ENCODE results near the gene PHF11.

Gene PHF11

DNA sequence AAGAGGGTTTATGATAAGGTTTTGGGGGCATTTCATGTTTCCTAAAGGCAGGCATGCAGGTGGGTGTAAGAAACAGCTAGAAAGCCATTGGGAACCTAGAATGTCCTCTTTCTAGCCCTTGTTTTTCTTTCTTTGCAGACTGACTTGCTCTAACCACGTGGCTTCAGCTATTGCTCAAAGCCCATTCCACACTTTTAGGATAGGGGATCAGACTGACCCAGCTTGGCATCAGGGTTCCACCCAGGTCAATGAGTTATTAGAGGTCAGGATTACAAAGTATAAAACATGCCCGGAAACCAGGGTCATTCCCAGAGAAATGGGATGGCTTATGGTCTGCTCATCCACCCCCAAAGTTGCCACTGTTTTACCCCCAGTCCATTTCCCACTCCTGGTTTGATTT is 16.8 kb downstream of the PHF11 start:
- TF ChIP-seq, protein P1, sequence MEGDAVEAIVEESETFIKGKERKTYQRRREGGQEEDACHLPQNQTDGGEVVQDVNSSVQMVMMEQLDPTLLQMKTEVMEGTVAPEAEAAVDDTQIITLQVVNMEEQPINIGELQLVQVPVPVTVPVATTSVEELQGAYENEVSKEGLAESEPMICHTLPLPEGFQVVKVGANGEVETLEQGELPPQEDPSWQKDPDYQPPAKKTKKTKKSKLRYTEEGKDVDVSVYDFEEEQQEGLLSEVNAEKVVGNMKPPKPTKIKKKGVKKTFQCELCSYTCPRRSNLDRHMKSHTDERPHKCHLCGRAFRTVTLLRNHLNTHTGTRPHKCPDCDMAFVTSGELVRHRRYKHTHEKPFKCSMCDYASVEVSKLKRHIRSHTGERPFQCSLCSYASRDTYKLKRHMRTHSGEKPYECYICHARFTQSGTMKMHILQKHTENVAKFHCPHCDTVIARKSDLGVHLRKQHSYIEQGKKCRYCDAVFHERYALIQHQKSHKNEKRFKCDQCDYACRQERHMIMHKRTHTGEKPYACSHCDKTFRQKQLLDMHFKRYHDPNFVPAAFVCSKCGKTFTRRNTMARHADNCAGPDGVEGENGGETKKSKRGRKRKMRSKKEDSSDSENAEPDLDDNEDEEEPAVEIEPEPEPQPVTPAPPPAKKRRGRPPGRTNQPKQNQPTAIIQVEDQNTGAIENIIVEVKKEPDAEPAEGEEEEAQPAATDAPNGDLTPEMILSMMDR (IDR thresholded peaks at IDR 0.05; ENCODE audit: extremely low read depth, insufficient read depth, missing control alignments), result no peak
- in situ Hi-C loops (cut with MboI; ENCODE audit: low pct_unique_long_range_greater_than_20kb, low sequenced_read_pairs, unreplicated experiment), result no loop called here
- no peak for DNase-seq (ENCODE audit: low spot score)

DNA sequence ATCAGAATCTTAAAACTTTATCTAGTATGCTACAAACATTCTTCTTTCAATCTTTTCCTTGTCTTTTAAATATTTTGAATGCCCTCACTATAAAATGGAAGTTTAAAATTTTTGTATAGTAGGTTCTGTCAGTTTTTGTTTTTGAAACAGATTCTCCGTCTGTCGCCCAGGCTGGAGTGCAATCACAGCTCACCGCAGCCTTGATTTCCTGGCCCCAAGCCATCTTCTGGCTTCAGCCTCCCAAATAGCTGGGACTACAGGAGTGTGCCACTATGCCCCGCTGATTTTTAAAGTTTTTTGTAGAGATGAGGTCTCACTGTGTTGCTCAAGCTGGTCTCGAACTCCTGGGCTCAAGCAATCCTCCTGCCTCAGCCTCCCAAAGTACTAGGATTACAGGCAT is 20.7 kb downstream of the PHF11 start:
- DNase-seq (ENCODE audit: low spot score), result no peak
- TF ChIP-seq, protein P1 (IDR thresholded peaks at IDR 0.05; ENCODE audit: extremely low read depth, insufficient read depth, missing control alignments), result no peak
- in situ Hi-C loops (cut with MboI; ENCODE audit: low pct_unique_long_range_greater_than_20kb, low sequenced_read_pairs, unreplicated experiment), result no loop called here

DNA sequence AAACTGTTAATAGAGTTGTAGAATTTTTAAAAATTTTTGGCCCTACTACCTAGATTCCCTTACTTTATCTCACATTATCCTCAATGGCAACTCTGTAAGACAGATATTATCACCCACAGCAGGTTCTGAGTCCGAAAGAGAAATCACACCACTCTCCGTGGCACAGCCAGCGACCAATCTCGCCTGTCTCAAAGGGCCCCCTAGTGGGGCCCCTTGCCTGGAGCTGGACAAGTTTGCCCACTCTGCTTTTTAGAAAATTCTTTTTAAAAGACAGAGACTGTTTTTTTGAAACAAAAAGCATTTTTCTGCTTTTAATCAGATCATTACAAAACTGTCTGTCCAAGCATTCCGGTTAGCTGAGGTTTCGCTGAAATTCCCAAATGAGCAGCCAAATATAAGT is 21.7 kb downstream of the PHF11 start:
- no peak for DNase-seq (ENCODE audit: low spot score)
- TF ChIP-seq, protein P1 (IDR thresholded peaks at IDR 0.05; ENCODE audit: extremely low read depth, insufficient read depth, missing control alignments), result no peak
- in situ Hi-C loops (cut with MboI; ENCODE audit: low pct_unique_long_range_greater_than_20kb, low sequenced_read_pairs, unreplicated experiment), result no loop called here

DNA sequence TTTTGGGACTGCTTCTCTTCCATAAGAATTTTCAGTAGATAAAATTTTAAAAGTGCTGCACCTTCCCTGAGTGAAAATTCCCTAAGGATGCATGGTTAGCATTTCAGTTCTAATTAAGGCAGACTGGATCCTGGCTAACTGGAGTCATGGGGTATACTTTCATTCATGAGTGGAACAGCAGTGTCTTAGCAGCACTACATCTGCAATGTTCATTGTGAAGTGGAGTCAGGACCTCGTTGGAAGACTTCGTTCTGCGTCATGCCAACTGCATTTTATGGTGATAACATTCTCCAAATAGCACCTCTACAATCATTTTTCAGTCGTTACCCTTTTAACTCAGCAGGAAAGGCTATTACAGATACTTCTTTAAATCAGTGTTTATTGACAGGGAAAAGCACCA is 25.5 kb downstream of the PHF11 start:
- in situ Hi-C loops (cut with MboI; ENCODE audit: low pct_unique_long_range_greater_than_20kb, low sequenced_read_pairs, unreplicated experiment), result no loop called here
- no peak for DNase-seq (ENCODE audit: low spot score)
- TF ChIP-seq, protein P1 (IDR thresholded peaks at IDR 0.05; ENCODE audit: extremely low read depth, insufficient read depth, missing control alignments), result no peak

DNA sequence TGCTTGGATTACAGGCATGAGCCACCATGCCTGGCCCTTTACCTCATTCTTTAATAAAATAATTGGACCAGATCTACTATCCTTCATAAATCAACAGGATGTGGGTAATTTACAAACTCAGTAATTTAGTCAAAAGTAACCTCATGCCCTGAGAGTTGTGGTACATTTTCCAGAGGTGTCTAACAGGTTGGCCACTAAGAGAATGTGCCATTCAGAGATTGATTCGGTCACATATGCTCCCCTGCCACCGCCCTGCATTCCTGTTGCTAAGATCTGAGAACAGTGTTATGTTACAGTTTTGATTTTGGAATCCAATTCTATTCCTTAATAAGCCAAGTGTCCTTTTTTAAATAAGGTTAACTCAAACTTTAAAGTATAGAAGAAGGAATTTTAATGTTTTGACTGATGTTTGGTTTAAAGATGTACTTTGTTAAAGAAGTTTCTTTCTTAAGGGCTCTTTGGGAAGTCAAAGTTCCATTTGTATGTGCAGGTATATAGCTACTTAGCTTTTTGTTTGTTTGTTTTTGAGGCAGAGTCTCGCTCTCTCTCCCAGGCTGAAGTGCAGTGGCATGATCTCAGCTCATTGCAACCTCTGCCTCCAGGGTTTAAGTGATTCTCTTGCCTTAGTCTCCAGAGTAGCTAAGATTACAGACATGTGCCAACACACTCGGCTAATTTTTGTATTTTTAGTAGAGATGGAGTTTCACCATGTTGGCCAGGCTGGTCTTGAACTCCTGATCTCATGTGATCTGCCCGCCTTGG is 29.2 kb downstream of the PHF11 start:
- TF ChIP-seq, protein P1 (IDR thresholded peaks at IDR 0.05; ENCODE audit: extremely low read depth, insufficient read depth, missing control alignments), result no peak
- DNase-seq (ENCODE audit: low spot score), result no peak
- in situ Hi-C loops (cut with MboI; ENCODE audit: low pct_unique_long_range_greater_than_20kb, low sequenced_read_pairs, unreplicated experiment), result no loop called here

DNA sequence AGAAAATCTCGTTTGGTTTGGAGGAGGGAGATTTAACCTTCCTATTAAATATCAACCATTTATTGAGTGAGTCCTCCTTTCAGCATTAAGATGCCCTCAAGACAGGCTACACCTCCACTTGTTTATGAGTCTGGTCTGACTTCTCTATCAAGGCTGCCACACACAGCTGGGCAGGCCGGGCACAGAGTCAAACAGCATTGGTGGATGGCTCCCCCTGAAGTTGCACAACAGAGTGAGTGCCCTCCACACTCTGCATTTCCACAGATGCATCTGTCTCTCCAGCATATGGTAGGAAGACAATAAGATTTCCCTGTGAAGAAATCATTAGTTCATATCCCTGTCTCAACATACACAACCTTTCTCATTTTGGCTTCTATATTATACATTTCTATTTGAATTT is 31.4 kb downstream of the PHF11 start:
- in situ Hi-C loops (cut with MboI; ENCODE audit: low pct_unique_long_range_greater_than_20kb, low sequenced_read_pairs, unreplicated experiment), result no loop called here
- TF ChIP-seq, protein P1 (IDR thresholded peaks at IDR 0.05; ENCODE audit: extremely low read depth, insufficient read depth, missing control alignments), result no peak

More for the DNA sequence above, 31.4 kb downstream of the PHF11 start:
- DNase-seq (ENCODE audit: low spot score), result no peak

Measured in GM13977 (cell line).